T47D (cell line): ENCODE data around the gene AKAP6.
"Not testable (repeated sequence)": the region's sequence is repeated elsewhere in the genome, so short reads cannot be mapped to it uniquely, and the experiment has no call there.

Source experiments
- DNase-seq, 2 experiments: peaks; one replicate each; pipeline versions ENCODE4 v3.0.0 to v3.0.0-alpha.2; 2011 to 2012; ENCODE audit warnings: low read depth in 1 of 2, low spot score in 1 of 2
- JUND ChIP-seq: IDR thresholded peaks from 2 replicates; pipeline ENCODE4 v1.6.1; 2012; ENCODE audit warnings: low read depth
- in situ Hi-C: cut with HindIII; loops from 2 replicates; pipeline ENCODE4 v1.10.0; 2016; ENCODE audit warnings: low sequenced_read_pairs, low pct_unique_long_range_greater_than_20kb

The AKAP6 gene

GRCh38 chr14:32784405-32784804 lies 455.3 kb downstream of the AKAP6 start:
- TF ChIP-seq JUND, result no peak
- in situ Hi-C loops, result no loop called here
- no peak for DNase-seq

GRCh38 chr14:32785585-32785984 lies 456.5 kb downstream of the AKAP6 start:
- in situ Hi-C loops, result no loop called here
- no peak for TF ChIP-seq JUND
- DNase-seq, result no peak

DNA sequence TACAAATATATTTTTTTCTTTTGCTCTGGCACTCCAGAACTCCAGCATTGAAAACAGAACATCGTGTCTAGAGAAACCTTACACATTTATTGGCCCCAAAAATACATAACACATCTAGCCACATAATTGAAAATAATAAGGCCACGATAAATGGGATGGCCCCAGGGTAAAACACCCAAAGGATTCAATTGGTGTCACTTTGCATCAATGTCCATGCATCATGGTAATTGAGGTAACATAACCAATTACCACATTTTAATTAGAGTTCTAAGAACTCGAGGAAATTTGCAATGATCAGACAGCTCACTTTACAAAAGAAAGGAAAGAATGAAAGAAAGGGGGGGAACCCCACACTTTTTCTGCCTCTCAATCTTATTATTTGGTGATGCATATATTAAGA lies 457.8 kb downstream of the AKAP6 start:
- in situ Hi-C loops, result no loop called here
- no peak for DNase-seq
- no peak for TF ChIP-seq JUND

GRCh38 chr14:32793033-32793432 lies 463.9 kb downstream of the AKAP6 start:
- DNase-seq, in situ Hi-C loops: not testable (repeated sequence)

DNA sequence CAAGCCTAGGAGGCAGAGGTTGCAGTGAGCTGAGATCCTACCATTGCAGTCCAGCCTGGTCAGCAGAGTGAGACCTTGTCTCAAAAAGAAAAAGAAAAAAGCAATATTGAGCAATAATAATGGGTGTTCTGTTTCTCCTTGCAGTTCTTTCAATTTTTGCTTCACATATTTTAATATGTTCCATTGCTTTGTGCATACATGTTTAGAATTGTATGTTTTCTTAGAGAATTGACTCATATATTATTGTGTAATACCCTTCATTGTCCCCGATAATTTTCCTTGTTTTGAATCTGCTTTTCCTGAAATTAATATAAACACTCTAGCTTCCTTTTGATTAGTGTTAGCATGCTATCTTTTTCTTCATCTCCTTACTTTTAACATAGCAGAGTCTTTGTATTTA lies 471.2 kb downstream of the AKAP6 start:
- TF ChIP-seq JUND, result no peak
- no peak for DNase-seq
- in situ Hi-C loops, result no loop called here

- no peak for TF ChIP-seq JUND
- DNase-seq, result no peak
- in situ Hi-C loops, result no loop called here
Measured at GRCh38 chr14:32802295-32802694, 473.2 kb downstream of the AKAP6 start.

GRCh38 chr14:32805979-32806378 lies 476.9 kb downstream of the AKAP6 start:
- TF ChIP-seq JUND, result no peak
- DNase-seq, result no peak
- in situ Hi-C loops, result no loop called here

DNA sequence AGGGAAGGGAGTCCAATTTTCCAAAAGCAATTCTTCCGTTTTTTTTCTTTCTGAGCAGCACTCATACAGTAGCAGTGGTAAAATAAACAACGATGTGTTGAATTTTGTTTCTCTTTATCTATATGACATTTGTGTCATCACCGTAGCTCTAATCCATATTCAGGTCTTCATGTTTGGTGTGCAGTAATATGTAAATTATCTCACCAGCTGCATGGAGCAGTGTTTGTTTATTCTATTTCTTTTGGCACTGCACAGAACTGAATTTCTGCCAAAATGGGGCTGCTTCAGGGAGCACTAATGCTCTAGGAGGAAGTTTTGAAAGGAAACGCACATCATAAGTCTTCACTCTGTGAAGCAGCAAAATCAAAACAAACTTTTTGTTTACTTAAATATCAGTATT lies 479.5 kb downstream of the AKAP6 start:
- DNase-seq, result peak; percentile 13 to 62
- in situ Hi-C loops, result no loop called here
- no peak for TF ChIP-seq JUND

DNA sequence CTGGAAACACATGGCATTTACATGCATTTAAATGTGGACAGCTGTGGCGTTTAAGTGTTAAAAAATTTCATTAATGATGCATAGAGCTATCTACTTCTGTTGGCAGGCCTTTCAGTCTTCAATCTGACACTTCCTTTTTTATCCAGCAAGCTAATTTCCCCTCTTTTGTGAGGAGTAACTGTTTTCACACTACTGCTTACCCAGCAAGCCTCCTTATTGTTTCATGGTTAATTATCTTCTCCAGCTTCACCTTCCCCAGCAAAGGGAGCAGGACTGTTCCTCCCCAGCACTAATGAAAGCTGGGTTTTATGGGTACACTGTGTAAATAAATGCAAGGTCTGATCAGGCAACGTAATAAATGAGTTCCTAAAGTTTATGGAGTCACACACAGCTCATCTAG lies 480.2 kb downstream of the AKAP6 start:
- in situ Hi-C loops, result no loop called here
- TF ChIP-seq JUND, result no peak
- no peak for DNase-seq

- no peak for TF ChIP-seq JUND
- in situ Hi-C loops, result no loop called here
- no peak for DNase-seq
Measured at GRCh38 chr14:32813401-32813800, 484.3 kb downstream of the AKAP6 start.

DNA sequence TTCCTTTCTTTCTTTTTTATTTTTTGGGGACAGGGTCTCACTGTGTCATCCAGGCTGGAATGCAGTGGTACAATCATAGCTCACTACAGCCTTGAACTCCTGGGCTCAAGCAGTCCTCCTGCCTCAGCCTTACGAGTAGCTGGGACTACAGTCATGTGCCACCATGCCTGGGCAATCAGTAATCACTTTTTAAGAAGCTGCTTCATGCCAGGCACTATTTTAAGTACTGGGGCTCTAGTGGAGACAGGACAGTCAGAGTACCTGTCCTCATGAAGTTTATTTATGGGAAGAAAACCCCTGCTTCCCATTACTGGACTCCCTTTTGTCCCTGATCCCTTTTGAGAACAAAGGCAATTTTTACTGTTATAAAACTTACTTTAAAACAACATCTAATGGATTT lies 485.6 kb downstream of the AKAP6 start:
- no peak for DNase-seq
- in situ Hi-C loops, result no loop called here
- TF ChIP-seq JUND, result no peak

DNA sequence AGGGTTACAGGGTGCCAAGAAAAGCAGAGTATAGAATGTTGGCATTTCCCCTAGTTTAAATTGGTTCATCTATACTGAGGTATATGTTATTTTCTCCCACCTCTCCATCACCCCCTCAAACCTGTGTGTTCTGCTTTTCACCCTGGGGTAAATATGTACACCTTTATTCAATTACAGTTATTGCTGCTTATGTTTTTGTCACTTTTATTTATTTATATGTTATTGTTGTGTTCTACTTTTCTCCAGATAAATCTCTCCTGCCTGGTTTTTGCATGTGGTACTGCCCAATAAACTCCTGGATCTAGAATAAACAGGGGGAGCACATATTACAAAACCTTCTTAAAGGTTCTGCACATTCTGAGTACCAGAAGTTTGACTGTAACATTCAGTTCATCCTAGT lies 487.5 kb downstream of the AKAP6 start:
- no peak for DNase-seq
- no peak for TF ChIP-seq JUND
- in situ Hi-C loops, result no loop called here

- in situ Hi-C loops, result no loop called here
- no peak for DNase-seq
Measured at GRCh38 chr14:32817780-32818179, 488.7 kb downstream of the AKAP6 start.

DNA sequence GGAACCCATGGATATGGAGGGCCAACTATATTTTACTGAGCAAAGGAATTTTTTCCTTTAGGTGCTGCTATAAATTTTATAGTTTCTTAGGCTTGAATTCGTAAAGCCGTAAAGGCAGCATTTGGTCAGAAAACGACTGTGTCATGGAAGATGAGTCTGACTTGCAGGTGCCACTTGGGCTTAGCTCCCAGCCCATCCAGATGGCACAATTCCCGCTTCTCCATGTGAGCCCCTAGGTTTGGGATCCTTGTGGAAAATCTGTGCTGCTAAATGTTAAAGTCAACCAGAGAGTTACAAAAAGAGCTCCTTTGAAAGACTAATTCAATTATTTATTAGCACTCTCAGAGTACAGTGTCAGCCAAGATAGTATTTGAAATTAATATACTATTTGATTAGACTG lies 489.5 kb downstream of the AKAP6 start:
- in situ Hi-C loops, result no loop called here
- no peak for TF ChIP-seq JUND
- DNase-seq, result no peak

More at GRCh38 chr14:32817780-32818179, 488.7 kb downstream of the AKAP6 start:
- no peak for TF ChIP-seq JUND
